Heart right ventricle (tissue), 16 donors: ENCODE results near the gene IFIT1. TPM values are rescaled to one million over a fixed set of nuclear protein-coding genes. Genes with fewer than 3 reads are reported as not detected.
"Not testable (repeated sequence)": the region's sequence is repeated elsewhere in the genome, so short reads cannot be mapped to it uniquely, and the experiment has no call there.

Experiments
- ATAC-seq, 8 donors: fragments of 200-7000 bp; cut with Tn5 transposase; one replicate each; pipeline ENCODE4 v1.9.1; 2020; ENCODE audit warnings: mild to moderate bottlenecking in 8 of 8, moderate library complexity in 8 of 8, moderate number of reproducible peaks in 1 of 8
- DNase-seq, 2 donors: peaks; one replicate each; pipeline ENCODE4 v3.0.0-alpha.2; 2020
- H3K27ac ChIP-seq, 10 donors: fragments of 200-600 bp; sonication (generic) in 2 of 10; one replicate each; pipeline versions ENCODE4 v1.5.0 to v1.8.0; 2020 to 2022; ENCODE audit warnings: mild to moderate bottlenecking in 3 of 10
- H3K27me3 ChIP-seq, 7 donors: fragments of 200-600 bp; one replicate each; pipeline ENCODE4 v1.8.0; 2021 to 2022; ENCODE audit warnings: mild to moderate bottlenecking in 2 of 7
- H3K36me3 ChIP-seq, 9 donors: fragments of 200-600 bp; sonication (generic) in 1 of 9; one replicate each; pipeline versions ENCODE4 v1.5.0 to v1.8.0; 2020 to 2022; ENCODE audit warnings: mild to moderate bottlenecking in 2 of 9
- H3K4me1 ChIP-seq, 9 donors: fragments of 200-600 bp; sonication (generic) in 1 of 9; one replicate each; pipeline versions ENCODE4 v1.5.0 to v1.8.0; 2020 to 2022; ENCODE audit warnings: mild to moderate bottlenecking in 4 of 9
- H3K4me3 ChIP-seq, 10 donors: fragments of 200-600 bp; sonication (generic) in 2 of 10; one replicate each; pipeline versions ENCODE4 v1.5.0 to v1.8.0; 2020 to 2022; ENCODE audit warnings: mild to moderate bottlenecking in 7 of 10, moderate library complexity in 2 of 10
- H3K9me3 ChIP-seq, 11 donors: fragments of 200-600 bp in 10 of 11; sonication (generic) in 2 of 11; one replicate each; pipeline versions ENCODE4 v1.5.0 to v1.8.0; 2013 to 2022; ENCODE audit warnings: mild to moderate bottlenecking in 2 of 11, control low read depth in 1 of 11, moderate library complexity in 1 of 11
- WGBS, 2 donors: extraction: QIAGEN DNeasy Blood & Tissue Kit; methylation state at CpG; one replicate each; pipeline ENCODE4 v1.1.7; 2013; ENCODE audit warnings: inconsistent platforms in 1 of 2; 5-methylcytosine and 5-hydroxymethylcytosine counted together
- intact Hi-C, 10 donors: fragments of 100-400 bp; cut with DNase I; formaldehyde crosslinking; loops; one replicate each; pipeline versions ENCODE4 v1.11.1 to v1.14.2; 2022
- polyA plus RNA-seq, 2 donors: library from polyadenylated mRNA; stranded (reverse); fragments of 200-250 nt; gene quantifications; one replicate each; pipeline ENCODE4 v1.2.3, GENCODE V29; 2013
- total RNA-seq, 10 donors: library from RNA; stranded (reverse); fragmentation: NEBNext Ultra II Directional in 3 of 10; extraction: Animal tissue kit (Norgen Biotek cat#: 25700) in 3 of 10; gene quantifications; one replicate each; pipeline versions ENCODE4 v1.2.1 to v1.2.4, GENCODE V29; 2021 to 2023
- TF ChIP-seq, protein P1 (sequence below), 9 donors: fragments of 200-600 bp; sonication (generic) in 2 of 9; IDR thresholded peaks; one replicate each; pipeline versions ENCODE4 v1.5.0 to v1.8.0; 2021 to 2022; ENCODE audit warnings: antibody characterized with exemption in 9 of 9, mild to moderate bottlenecking in 5 of 9, moderate library complexity in 1 of 9
- donor health status: Arrhythmogenic right ventricular cardiomyopathy.
- donor health status: ischemic (EF 13 %, LVEDD 7.1; RV severe dilation, severe dysfunction).
- donor health status: healthy with polysubstance abuse.
- donor health status: DM: no; HTN: yes; CAD: no.
- donor health status: DM: no; HTN: no; CAD: no.
- donor health status: ischemic (EF 25% LVEDD 6.9; RV normal size, moderate dysfunction).
- donor health status: ischemic (EF 25% LVEDD 5.7; RV mildly dilated, moderate dysfunction).
- donor health status: healthy.
- donor health status: DM: yes; HTN: yes; CAD: no.
- donor health status: Ischemic cardiomyopathy.
- donor health status: ischemic (EF 35%, LVEDD 5.7; RV mildly dilated, moderate dysfunction).
- donor health status: nonischemic (EF 11% LVEDD 7.7; RV severe dilation, severe dysfunction).
- donor health status: DM: yes; HTN: yes; CAD: no.
- donor health status: PGD.
- donor health status: ischemic (EF 29% LVEDD 5.4; RV normal size, mild dysfunction).
- donor health status: nonischemic (EF 23%, LVEDD 6.1; RV moderate dilation, normal function).

Gene IFIT1
- total and polyA plus RNA-seq, 12 donors = 5.1 to 50.1 (median 27.8) TPM

DNA sequence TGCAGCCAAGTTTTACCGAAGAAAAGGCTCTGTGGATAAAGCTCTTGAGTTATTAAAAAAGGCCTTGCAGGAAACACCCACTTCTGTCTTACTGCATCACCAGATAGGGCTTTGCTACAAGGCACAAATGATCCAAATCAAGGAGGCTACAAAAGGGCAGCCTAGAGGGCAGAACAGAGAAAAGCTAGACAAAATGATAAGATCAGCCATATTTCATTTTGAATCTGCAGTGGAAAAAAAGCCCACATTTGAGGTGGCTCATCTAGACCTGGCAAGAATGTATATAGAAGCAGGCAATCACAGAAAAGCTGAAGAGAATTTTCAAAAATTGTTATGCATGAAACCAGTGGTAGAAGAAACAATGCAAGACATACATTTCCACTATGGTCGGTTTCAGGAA, 10.6 kb downstream of the IFIT1 start:
- intact Hi-C loops = no loop called here
- Histone ChIP-seq H3K36me3 (peaks cover 0 to 62% (median 19%) of the 10 kb centered on the region in 9 donors), H3K27ac (no peak overlapping the region), H3K9me3 (peaks cover 0 to 17% (median 0%) of the 10 kb centered on the region in 11 donors), H3K4me3 (no peak overlapping the region), H3K27me3 (no peaks in the 10 kb centered on the region), H3K4me1 (peaks cover 0 to 28% (median 5%) of the 10 kb centered on the region in 9 donors)
- ATAC-seq (no peak), DNase-seq (no peak)
- TF ChIP-seq, protein P1, sequence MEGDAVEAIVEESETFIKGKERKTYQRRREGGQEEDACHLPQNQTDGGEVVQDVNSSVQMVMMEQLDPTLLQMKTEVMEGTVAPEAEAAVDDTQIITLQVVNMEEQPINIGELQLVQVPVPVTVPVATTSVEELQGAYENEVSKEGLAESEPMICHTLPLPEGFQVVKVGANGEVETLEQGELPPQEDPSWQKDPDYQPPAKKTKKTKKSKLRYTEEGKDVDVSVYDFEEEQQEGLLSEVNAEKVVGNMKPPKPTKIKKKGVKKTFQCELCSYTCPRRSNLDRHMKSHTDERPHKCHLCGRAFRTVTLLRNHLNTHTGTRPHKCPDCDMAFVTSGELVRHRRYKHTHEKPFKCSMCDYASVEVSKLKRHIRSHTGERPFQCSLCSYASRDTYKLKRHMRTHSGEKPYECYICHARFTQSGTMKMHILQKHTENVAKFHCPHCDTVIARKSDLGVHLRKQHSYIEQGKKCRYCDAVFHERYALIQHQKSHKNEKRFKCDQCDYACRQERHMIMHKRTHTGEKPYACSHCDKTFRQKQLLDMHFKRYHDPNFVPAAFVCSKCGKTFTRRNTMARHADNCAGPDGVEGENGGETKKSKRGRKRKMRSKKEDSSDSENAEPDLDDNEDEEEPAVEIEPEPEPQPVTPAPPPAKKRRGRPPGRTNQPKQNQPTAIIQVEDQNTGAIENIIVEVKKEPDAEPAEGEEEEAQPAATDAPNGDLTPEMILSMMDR (IDR thresholded peaks at IDR 0.05) = no peak
- 88 to 93% methylated on average over 2 of the region's 2 CpGs for WGBS, 2 donors

DNA sequence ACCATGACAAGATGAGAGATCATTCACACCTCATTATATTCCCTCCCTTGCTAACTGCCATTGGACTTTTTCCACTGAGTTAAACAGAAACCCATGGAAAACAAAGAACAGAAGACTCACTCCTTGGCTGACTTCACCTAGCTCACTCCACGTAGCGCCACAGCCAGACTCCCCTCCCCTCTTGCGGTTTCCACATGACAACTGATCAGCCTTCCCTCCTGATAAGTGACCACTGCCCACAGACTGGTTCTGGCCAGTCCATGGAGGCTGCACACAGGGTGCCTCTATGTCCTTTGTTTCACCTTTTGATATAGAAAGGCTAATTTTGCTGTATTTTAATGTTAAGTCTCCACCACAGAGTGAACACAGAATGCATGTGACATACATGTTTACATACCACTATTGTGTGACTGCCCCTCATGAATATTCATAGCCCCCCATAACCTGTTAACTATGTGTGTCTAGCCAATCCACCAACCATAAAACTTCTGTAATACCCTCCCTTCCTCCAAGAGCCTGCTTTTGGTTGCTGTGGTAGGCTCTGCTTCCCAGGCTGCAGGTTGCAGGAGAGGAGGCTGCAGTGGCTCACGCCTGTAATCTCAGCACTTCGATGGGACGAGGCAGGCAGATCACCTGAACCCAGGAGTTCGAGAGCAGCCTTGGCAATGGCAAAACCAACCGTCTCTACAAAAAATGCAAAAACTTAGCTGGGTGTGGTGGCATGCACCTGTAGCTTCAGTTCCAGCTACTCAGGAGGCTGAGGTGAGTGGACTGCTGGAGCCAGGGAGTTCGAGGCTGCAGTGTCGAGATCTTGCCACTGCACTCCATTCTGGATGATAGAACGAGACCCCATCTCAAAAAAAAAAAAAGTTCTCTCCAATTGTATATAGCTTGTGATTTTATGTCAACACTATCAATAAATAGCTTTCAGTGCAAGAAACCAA, 12.0 kb downstream of the IFIT1 start:
- Histone ChIP-seq H3K9me3 (peaks cover 0 to 11% (median 0%) of the 10 kb centered on the region in 11 donors), H3K4me1 (peaks cover 0 to 17% (median 0%) of the 10 kb centered on the region in 9 donors), H3K27me3 (no peaks in the 10 kb centered on the region), H3K36me3 (peaks cover 0 to 57% (median 19%) of the 10 kb centered on the region in 9 donors), H3K4me3 (no peak overlapping the region), H3K27ac (no peak overlapping the region)
- intact Hi-C loops = no loop called here
- TF ChIP-seq, protein P1 (IDR thresholded peaks at IDR 0.05) = no peak
- no peak for DNase-seq
- ATAC-seq = peak in 1 of 8 donors; percentile 47
- WGBS, 2 donors = 91 to 93% methylated on average over 11 of the region's 11 CpGs

DNA sequence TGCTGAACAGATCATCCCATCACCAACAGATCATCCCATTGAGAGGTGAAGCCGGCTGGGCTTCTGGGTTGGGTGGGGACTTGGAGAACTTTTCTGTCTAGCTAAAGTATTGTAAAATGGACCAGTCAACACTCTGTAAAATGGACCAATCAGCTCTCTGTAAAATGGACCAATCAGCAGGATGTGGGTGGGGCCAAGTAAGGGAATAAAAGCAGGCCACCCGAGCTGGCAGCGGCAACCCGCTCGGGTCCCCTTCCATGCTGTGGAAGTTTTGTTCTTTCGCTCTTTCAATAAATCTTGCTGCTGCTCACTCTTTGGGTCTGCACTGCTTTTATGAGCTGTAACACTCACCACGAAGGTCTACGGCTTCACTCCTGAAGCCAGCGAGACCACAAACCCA, 13.8 kb downstream of the IFIT1 start:
- ATAC-seq, DNase-seq, H3K27me3 ChIP-seq, intact Hi-C loops, H3K4me3 ChIP-seq, H3K27ac ChIP-seq: not testable (repeated sequence)
- Histone ChIP-seq H3K36me3 (peaks cover 0 to 50% (median 19%) of the 10 kb centered on the region in 9 donors), H3K4me1 (peaks cover 0 to 12% (median 0%) of the 10 kb centered on the region in 9 donors), H3K9me3 (peaks cover 0 to 11% (median 0%) of the 10 kb centered on the region in 11 donors)
- WGBS, 2 donors = 97 to 99% methylated on average over 9 of the region's 9 CpGs

DNA sequence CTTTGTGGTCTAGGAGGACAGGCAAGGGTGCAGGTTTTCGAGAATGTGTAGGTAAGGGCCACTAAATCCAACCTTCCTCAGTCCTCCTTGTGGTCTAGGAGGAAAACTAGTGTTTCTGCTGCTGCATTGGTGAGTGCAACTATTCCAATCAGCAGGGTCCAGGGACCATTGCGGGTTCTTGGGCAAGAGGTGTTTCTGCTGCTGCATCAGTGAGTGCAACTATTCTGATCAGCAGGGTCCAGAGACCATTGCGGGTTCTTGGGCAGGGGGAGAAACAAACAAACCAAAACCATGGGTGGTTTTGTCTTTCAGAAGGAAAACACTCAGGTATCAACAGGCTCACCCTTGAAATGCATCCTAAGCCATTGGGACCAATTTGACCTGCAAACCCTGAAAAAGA, 15.4 kb downstream of the IFIT1 start:
- DNase-seq, ATAC-seq, H3K27me3 ChIP-seq, H3K27ac ChIP-seq, intact Hi-C loops, H3K4me3 ChIP-seq: not testable (repeated sequence)
- Histone ChIP-seq H3K9me3 (peaks cover 0 to 16% (median 0%) of the 10 kb centered on the region in 11 donors), H3K4me1 (peaks cover 0 to 14% (median 0%) of the 10 kb centered on the region in 9 donors), H3K36me3 (peaks cover 0 to 34% (median 11%) of the 10 kb centered on the region in 9 donors)
- WGBS, 2 donors = 99% methylated on average over 3 of the region's 3 CpGs

DNA sequence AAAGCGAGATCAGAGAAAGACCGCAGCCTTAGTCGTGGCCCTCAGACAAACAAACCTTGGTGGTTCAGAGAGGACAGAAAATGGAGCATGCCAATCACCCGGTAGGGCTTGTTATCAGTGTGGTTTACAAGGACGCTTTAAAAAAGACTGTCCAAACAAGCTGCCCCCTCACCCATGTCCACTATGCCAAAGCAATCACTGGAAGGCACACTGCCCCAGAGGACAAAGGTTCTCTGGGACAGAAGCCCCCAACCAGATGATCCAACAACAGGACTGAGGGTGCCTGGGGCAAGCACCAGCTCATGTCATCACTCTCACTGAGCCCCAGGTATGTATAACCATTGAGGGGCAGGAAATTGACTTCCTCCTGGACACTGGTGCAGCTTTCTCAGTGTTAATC, 16.9 kb downstream of the IFIT1 start:
- H3K9me3 ChIP-seq = peaks cover 0 to 16% (median 0%) of the 10 kb centered on the region in 11 donors
- WGBS, 2 donors = 92 to 96% methylated on average over 5 of the region's 5 CpGs
- H3K27me3 ChIP-seq, H3K27ac ChIP-seq, ATAC-seq, DNase-seq, H3K4me3 ChIP-seq, intact Hi-C loops: not testable (repeated sequence)
- peaks cover 0 to 19% (median 6%) of the 10 kb centered on the region in 9 donors for H3K36me3 ChIP-seq
- peaks cover 0 to 27% (median 9%) of the 10 kb centered on the region in 9 donors for H3K4me1 ChIP-seq

DNA sequence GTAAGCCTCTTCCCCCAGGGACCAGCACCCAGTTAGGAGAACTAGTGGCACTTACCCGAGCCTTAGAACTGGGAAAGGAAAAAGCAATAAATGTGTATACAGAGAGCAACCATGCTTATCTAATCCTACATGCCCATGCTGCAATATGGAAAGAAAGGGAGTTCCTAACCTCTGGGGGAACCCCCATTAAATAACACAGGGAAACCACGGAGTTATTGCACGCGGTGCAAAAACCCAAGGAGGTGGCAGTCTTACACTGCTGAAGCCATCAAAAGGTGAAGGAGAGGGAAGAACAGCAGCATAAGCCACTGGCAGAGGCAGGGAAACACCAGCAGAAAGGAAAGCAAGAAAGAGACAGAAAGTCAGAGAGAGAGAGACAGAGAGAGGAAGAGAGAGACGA, 18.1 kb downstream of the IFIT1 start:
- Histone ChIP-seq H3K9me3 (peaks cover 0 to 16% (median 0%) of the 10 kb centered on the region in 11 donors), H3K36me3 (peaks cover 0 to 13% (median 0%) of the 10 kb centered on the region in 9 donors), H3K4me1 (peaks cover 0 to 30% (median 10%) of the 10 kb centered on the region in 9 donors)
- not testable (repeated sequence) for DNase-seq, H3K27me3 ChIP-seq, ATAC-seq, H3K27ac ChIP-seq, H3K4me3 ChIP-seq
- intact Hi-C loops = loop anchor here in 1 of 10 donors (5.0 kb wide), 1 partner anchor 83 kb away; the partner anchor contains the start of gene IFIT3
- WGBS, 2 donors = 93 to 98% methylated on average over 5 of the region's 5 CpGs

DNA sequence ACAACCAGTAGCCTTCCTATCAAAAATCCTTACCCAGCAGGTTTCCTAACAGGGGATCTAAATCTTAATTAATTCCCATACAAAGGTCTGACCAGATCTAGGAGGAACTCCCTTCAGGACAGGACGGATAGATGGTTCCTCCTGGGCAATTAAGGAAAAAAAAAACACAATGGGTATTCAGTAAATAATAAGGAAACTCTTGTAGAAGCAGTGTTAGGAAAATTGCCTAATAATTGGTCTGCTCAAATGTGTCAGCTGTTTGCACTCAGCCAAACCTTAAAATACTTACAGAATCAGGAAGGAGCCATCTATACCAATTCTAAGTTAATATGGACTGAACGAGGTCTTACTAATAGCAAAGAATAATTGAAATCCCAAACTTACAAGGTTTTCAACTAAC, 18.7 kb downstream of the IFIT1 start:
- ATAC-seq, H3K4me3 ChIP-seq, DNase-seq, H3K27me3 ChIP-seq: not testable (repeated sequence)
- peaks cover 0 to 16% (median 0%) of the 10 kb centered on the region in 11 donors for H3K9me3 ChIP-seq
- WGBS, 2 donors = 81 to 85% methylated on average over 2 of the region's 2 CpGs
- peak overlapping the region in 1 of 10 donors; percentile 8 for H3K27ac ChIP-seq
- intact Hi-C loops = loop anchor here in 1 of 10 donors (5.0 kb wide), 1 partner anchor 84 kb away; the partner anchor contains the start of gene IFIT3
- peaks cover 0 to 36% (median 15%) of the 10 kb centered on the region in 9 donors for H3K4me1 ChIP-seq
- H3K36me3 ChIP-seq = peaks cover 0 to 10% (median 0%) of the 10 kb centered on the region in 9 donors

DNA sequence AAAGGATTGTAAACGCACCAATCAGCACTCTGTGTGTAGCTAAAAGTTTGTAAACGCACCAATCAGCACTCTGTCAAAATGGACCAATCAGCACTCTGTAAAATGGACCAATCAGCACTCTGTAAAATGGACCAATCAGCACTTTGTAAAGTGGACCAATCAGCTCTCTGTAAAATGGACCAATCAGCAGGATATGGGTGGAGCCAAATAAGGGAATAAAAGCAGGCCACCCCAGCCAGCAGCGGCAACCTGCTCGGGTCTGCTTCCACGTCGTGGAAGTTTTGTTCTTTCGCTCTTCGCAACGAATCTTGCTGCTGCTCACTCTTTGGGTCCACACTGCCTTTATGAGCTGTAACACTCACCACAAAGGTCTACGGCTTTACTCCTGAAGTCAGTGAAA, 19.9 kb downstream of the IFIT1 start:
- not testable (repeated sequence) for H3K27ac ChIP-seq, H3K9me3 ChIP-seq, DNase-seq, H3K4me3 ChIP-seq, H3K36me3 ChIP-seq, ATAC-seq, H3K27me3 ChIP-seq
- intact Hi-C loops = loop anchor here in 1 of 10 donors (5.0 kb wide), 1 partner anchor 85 kb away; the partner anchor contains the start of gene IFIT3
- peaks cover 0 to 47% (median 24%) of the 10 kb centered on the region in 9 donors for H3K4me1 ChIP-seq
- 88 to 94% methylated on average over 10 of the region's 10 CpGs for WGBS, 2 donors
